ENCODE measurements around the gene MAGI1. TPM values are rescaled to one million over a fixed set of nuclear protein-coding genes. Genes with fewer than 3 reads are reported as not detected.
"Not testable (repeated sequence)": the region's sequence is repeated elsewhere in the genome, so short reads cannot be mapped to it uniquely, and the experiment has no call there.

Gene MAGI1
- total RNA-seq, 3 donors from 2014 or later, result 22.1 to 94.4 (median 70.5) TPM

- no peaks in the 10 kb centered on the region for H3K9me3 ChIP-seq
- TF ChIP-seq POLR2A (IDR thresholded peaks at IDR 0.05) (no peak), POLR2AphosphoS5 (IDR thresholded peaks at IDR 0.05) (no peak), CTCF (IDR thresholded peaks at IDR 0.05) (no peak)
- H3K4me1 ChIP-seq, result peaks cover 0 to 13% of the 10 kb centered on the region in 2 donors
- peak overlapping the region in 1 of 2 donors; percentile 48 for H3K27ac ChIP-seq
- DNase-seq (ENCODE audit: low spot score in 2 of 2), result no peak
- H3K4me3 ChIP-seq, result no peak overlapping the region
- intact Hi-C loops (cut with DNase I; ENCODE audit: low total_unique reads), result no loop called here
- no peaks in the 10 kb centered on the region for H3K27me3 ChIP-seq
- no peaks in the 10 kb centered on the region for H3K36me3 ChIP-seq
These were observed 5.2 kb downstream of the MAGI1 start for GRCh38 chr3:66033241-66034138.

GRCh38 chr3:66031102-66031698 is 7.5 kb downstream of the MAGI1 start:
- H3K27me3 ChIP-seq, result no peaks in the 10 kb centered on the region
- no peak for DNase-seq (ENCODE audit: low spot score in 2 of 2)
- H3K4me1 ChIP-seq, result peaks cover 0 to 13% of the 10 kb centered on the region in 2 donors
- no peaks in the 10 kb centered on the region for H3K36me3 ChIP-seq
- no peak overlapping the region for H3K4me3 ChIP-seq
- TF ChIP-seq POLR2AphosphoS5 (IDR thresholded peaks at IDR 0.05), result no peak
- H3K9me3 ChIP-seq, result no peaks in the 10 kb centered on the region
- intact Hi-C loops (cut with DNase I; ENCODE audit: low total_unique reads), result no loop called here
- no peak overlapping the region for H3K27ac ChIP-seq

GRCh38 chr3:66029443-66029842 is 9.3 kb downstream of the MAGI1 start:
- Histone ChIP-seq H3K27me3 (no peaks in the 10 kb centered on the region), H3K4me3 (no peak overlapping the region), H3K4me1 (no peaks in the 10 kb centered on the region), H3K36me3 (no peaks in the 10 kb centered on the region), H3K9me3 (no peaks in the 10 kb centered on the region), H3K27ac (no peak overlapping the region)
- intact Hi-C loops (cut with DNase I; ENCODE audit: low total_unique reads), result no loop called here
- TF ChIP-seq POLR2A (IDR thresholded peaks at IDR 0.05), result no peak
- TF ChIP-seq POLR2AphosphoS5 (IDR thresholded peaks at IDR 0.05), result no peak
- no peak for TF ChIP-seq CTCF (IDR thresholded peaks at IDR 0.05)
- DNase-seq (ENCODE audit: low spot score in 2 of 2), result no peak

- Histone ChIP-seq H3K27me3 (no peaks in the 10 kb centered on the region), H3K36me3 (no peaks in the 10 kb centered on the region), H3K4me3 (no peak overlapping the region), H3K9me3 (no peaks in the 10 kb centered on the region), H3K27ac (no peak overlapping the region), H3K4me1 (no peaks in the 10 kb centered on the region)
- no peak for DNase-seq (ENCODE audit: low spot score in 2 of 2)
- intact Hi-C loops (cut with DNase I; ENCODE audit: low total_unique reads), result no loop called here
- no peak for TF ChIP-seq POLR2AphosphoS5 (IDR thresholded peaks at IDR 0.05)
- no peak for TF ChIP-seq POLR2A (IDR thresholded peaks at IDR 0.05)
- no peak for TF ChIP-seq CTCF (IDR thresholded peaks at IDR 0.05)
These were observed 9.7 kb downstream of the MAGI1 start for GRCh38 chr3:66029014-66029413.

GRCh38 chr3:66028457-66028856 is 10.3 kb downstream of the MAGI1 start:
- H3K36me3 ChIP-seq, result no peaks in the 10 kb centered on the region
- no peaks in the 10 kb centered on the region for H3K9me3 ChIP-seq
- intact Hi-C loops (cut with DNase I; ENCODE audit: low total_unique reads), result no loop called here
- H3K4me3 ChIP-seq, result no peak overlapping the region
- DNase-seq (ENCODE audit: low spot score in 2 of 2), result no peak
- no peaks in the 10 kb centered on the region for H3K27me3 ChIP-seq
- no peak overlapping the region for H3K27ac ChIP-seq
- H3K4me1 ChIP-seq, result no peaks in the 10 kb centered on the region
- no peak for TF ChIP-seq POLR2A (IDR thresholded peaks at IDR 0.05)
- TF ChIP-seq POLR2AphosphoS5 (IDR thresholded peaks at IDR 0.05), result no peak
- no peak for TF ChIP-seq CTCF (IDR thresholded peaks at IDR 0.05)

GRCh38 chr3:66027099-66027498 is 11.6 kb downstream of the MAGI1 start:
- H3K4me3 ChIP-seq; DNase-seq (ENCODE audit: low spot score in 2 of 2); H3K27ac ChIP-seq; intact Hi-C loops (cut with DNase I; ENCODE audit: low total_unique reads); H3K27me3 ChIP-seq; H3K9me3 ChIP-seq; H3K4me1 ChIP-seq; H3K36me3 ChIP-seq: not testable (repeated sequence)

Data from breast epithelium (tissue), 4 donors.